SKM-1 (cell line): Measurements from ENCODE around the gene FAM171A2.
"Not testable (repeated sequence)": the region's sequence is repeated elsewhere in the genome, so short reads cannot be mapped to it uniquely, and the experiment has no call there.

Experiments
- DNase-seq: peaks from one replicate; lab custom pipeline; 2025; ENCODE audit not compliant: unreplicated experiment; lab: John Stamatoyannopoulos, UW

FAM171A2 gene

DNA sequence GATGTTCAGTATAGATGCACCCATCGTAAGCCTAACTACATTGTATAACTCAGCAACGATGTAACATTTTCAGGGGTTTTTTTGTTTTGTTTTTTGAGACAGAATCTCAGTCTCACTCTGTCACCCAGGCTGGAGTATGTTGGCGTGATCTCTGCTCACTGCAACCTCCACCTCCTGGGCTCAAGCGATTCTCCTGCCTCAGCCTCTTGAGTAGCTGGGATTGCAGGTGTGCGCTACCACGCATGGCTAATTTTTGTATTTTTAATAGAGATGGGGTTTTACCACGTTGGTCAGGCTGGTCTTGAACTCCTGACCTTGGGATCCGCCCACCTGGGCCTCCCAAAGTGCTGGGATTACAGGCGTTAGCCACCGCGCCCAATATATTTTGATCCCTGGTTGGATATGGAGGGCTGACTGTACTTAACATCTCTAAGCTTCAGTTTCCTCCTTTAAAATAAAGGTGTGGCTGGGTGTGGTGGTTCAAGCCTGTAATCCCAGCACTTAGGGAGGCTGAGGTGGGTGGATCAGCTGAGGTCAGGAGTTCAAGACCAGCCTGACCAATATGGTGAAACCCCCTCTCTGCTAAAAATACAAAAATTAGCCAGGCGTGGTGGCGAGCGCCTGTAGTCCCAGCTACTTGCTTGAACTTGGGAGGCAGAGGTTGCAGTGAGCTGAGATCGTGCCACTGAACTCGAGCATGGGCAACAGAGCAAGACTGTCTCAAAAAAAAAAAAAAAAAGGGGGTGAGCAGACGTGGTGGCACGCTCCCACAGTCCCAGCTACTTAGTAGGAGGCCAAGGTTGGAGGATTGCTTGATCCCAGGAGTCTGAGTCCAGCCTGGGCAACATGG lies 16.2 kb downstream of the FAM171A2 start:
- DNase-seq, result not testable (repeated sequence)

DNA sequence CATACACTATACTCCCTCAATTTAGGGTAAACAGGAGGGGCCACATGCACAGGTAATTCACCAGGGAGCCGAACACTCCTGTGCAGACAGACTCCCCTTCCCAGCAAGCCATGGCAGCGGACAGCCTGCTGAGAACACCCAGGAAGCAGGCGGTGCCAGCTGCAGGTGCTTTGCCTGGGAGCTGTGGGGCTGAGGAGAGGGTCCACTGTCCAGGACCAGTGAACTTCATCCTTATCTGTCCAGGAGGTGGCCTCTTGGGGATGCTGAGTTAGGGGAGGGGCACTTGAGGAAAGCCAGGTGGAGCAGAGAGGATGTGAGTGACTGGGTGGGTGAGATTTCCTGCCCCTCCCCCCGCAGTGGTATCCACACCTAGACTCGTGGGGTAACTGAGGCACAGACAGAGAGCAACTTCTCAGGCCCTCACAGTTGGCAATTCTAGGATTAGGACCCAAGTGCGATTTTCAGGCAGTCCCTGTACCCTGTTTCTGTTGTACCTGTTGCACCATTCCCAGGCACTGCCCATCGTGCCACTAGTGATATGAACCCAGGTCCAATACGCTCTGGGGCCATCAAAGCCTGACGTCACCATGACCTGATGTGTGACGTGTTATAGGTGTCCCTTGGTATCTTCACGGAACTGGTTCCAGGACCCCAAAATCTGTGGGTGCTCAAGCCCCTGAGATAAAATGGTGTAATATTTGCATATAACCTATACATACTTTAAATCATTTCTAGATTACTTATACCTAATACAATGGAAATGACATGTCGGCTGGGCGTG lies 17.4 kb downstream of the FAM171A2 start:
- DNase-seq, result no peak

DNA sequence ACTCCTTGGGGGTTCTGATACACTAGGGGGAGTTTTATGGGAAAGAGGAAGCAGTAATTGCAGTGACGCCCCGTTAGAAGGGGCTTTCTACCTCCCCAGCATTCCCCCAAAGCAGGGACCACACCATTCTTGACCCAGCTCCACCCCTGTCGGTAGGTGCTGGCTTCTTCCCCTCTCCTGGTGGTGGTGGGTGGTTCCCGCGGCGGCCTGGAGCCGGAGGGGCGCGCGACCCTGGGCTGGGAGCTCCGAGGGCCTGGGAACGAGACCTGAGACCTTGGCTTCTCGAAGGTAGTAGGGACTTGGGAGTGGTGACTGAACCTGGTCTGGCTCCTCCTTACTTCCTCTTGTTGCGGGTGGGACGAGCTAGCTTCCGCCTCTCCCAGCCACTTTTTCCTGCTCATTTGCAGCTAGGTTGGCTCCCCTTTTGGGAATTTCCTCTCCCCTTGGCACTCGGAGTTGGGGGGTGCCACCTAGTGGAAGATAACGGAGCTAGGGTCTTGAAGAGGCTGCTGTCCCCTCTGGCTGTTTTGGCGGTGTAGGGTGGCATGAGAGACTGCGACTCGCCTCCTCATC lies 18.1 kb downstream of the FAM171A2 start:
- peak; percentile 39 for DNase-seq

DNA sequence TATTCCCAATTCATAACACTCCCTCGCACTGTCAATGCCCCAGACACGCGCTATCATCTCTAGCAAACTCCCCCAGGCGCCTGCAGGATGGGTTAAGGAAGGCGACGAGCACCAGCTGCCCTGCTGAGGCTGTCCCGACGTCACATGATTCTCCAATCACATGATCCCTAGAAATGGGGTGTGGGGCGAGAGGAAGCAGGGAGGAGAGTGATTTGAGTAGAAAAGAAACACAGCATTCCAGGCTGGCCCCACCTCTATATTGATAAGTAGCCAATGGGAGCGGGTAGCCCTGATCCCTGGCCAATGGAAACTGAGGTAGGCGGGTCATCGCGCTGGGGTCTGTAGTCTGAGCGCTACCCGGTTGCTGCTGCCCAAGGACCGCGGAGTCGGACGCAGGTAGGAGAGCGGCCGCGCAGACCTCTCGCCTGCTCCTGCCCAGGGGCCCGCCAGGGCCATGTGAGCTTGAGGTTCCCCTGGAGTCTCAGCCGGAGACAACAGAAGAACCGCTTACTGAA lies 18.7 kb downstream of the FAM171A2 start, which contains the start of gene GRN:
Gene GRN (plus strand): TSS at position 364 of the 515 bp plus-strand sequence. CDS start 3,863 bp downstream, outside the sequence.
- peak; percentile 97 for DNase-seq

DNA sequence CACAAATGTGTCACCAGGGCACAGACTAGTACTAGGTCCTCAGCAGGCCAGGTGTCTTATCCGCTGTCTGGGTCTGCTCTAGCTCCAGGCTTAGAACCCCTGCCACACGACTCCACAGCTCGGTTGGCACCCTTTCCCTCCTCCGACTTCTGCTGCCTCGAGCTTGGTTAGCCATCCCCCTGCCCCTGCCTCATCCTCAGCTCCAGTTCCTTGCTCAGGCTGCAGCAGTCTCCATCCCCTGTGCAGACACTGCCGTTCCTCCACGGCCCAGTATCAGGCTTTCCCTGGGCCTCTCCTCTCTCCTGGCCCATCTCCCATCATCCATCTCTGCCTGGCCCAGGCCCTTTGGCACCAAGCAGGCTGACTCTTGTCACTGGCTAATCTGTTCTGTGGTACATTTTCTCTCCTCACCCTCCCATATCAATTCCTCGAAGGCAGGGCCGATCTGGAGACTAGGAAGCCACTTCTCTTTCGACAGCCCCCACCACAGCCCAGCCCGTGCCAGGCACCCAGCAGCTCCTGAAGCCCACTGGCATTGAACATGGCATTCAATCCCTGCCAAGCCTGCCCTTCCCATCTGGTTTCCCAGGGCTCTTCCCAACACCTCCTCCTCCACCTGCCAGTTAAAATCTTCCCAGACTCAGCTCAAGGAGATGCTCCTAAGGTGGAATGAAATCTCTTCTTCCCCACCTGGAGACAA lies 20.0 kb downstream of the FAM171A2 start:
- DNase-seq, result no peak

DNA sequence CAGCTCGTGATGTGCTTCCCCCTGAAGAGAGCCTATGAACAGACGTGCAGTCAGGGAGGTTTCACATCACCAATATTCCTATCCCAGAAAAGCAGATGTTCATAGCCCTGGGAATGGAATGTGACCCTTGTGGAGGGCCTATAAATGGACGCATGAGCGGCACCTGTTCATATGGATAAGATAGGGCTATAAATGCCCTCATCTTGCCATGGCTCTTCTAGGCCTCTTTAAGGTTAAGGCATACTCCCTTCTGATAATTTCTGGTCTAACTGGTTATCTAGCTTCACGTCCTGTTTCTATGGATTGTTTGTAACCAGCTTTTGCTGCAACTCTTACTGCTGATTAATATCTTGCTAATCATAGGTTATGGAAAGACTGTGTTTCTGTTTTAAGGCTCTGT lies 23.1 kb downstream of the FAM171A2 start:
- not testable (repeated sequence) for DNase-seq

DNA sequence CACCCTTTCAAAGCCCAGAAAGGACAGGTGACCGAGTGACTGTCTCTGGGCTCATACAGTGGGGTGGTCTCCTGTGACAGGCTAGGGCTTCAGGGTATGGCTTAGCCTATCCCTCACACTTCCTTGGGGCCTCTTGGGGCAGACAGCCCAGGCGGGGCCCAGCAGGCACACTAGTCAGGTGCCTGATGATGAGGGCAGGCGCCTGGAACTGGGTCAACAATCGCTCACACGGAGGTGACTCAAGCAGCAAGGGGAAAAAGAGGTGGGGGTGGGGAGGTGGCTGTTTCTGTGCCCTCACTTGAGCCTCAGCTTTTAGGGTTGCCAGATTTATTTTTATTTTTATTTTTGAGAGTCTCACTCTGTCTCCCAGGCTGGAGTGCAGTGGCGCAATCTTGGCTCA lies 25.0 kb downstream of the FAM171A2 start:
- DNase-seq, result no peak

DNA sequence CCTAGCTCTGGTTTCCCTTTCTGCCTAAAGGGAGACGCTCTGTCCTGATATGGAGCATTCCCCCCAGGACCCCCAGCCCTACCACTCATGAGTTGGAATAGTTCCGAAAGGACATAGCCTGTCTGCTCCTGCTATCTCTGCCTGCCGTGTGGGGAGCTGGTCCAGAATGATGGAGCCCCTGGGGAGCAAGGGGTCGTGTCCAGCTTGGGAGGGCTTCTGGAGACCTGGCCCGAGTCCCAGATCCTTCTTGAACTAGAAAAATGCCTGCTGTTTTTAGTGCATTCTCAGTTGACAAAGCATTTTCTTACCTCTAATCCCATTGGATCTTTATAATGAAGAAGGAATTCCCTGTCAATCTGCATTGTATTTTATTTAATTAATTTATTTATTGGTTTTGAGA lies 27.7 kb downstream of the FAM171A2 start:
- DNase-seq, result no peak

DNA sequence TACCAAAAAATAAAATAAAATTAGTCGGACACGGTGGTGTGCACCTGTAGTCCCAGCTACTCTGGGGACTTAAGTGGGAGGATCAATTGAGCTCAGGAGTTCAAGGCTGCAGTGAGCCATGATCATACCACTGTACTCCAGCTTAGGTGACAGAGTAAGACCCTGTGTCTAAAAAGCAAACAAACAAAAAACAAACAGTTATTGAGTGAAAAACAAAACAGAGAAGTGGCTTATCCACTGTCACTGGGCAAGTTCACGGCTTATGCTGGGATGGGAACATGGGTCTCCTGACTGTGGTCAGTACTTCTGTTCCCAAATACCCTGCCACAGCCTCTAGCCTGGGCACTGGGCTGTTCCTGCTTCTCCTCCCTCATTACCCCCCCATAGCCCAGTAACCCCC lies 28.1 kb downstream of the FAM171A2 start:
- no peak for DNase-seq

DNA sequence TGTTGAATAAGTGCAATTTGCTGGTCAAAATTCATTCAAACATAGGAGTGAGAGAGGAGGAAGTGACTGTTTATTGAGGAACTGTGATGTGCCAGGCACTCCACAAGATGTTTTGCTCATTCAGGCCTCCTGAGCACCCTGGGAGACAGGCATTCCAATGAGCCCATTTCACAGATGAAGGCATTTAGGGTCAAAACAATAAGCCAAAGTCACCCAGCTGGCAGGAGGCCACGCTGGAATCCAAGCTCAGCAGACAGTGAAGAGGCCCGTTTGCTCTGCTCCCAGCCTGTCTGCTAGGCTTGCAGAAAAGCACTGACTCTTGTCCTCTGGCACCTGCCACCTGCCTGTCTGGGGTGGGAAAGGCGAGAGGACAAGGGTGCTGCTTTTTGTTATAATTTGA lies 28.9 kb downstream of the FAM171A2 start:
- DNase-seq, result no peak

DNA sequence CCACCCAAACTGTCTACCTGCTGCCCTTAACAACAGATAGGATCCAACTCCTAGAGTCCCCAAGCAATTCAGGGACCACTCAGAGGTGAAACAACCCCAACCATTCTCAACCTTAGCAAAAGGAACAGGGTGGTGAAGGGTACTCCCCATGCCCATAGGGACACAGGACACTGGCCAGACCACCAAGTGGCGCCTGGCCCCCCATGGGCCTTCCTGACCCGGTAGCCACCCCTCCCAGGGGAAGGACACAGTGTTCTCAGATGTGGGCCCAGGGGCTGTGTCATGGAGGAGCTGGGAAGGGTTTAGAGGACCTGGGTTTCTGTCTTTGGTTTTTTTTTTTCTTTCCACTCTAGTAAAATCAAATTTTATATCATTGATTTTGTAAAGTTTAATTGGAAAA lies 29.3 kb downstream of the FAM171A2 start:
- no peak for DNase-seq

DNA sequence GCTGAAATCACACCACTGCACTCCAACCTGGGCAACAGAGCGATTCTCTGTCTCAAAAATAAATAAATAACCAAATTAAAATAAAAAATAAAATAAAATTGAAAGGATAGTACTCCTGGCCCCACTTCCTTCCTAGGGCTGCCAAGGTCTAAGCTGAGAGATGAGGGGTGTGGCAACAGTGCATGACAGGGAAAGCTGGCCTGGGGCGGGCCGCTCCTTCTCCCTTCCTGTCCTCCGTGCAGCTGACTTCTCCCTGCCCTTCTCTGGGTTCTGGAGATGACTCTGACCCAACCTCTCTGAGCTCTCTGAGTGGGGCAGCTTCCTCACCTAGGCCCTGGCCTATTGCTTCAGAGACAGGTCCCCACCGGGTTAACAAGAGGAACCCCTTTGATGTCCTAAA lies 30.3 kb downstream of the FAM171A2 start:
- peak; percentile 68 for DNase-seq

DNA sequence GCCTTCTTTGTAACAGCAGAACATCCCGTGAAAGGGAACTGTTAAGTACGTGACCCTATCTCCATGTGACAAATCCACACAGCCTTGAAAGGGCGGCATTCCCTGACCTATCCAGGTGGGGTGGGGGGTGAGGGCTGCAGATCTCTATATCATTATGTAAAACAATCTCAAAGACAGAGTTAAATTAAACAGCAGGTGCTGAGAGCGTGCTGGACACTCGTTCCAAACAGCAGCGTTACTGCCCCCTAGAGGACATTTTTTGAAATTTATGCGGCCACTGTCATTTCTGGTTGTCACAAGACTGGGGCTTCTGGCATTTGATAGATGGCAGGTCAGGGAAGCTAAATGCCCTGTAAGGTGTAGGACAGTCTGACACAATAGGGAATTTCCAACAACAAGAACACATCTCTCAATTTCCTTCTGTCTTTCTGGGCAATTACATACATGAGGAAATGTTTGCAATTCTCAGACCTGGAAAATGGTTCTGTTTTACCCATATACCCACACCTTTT lies 32.3 kb downstream of the FAM171A2 start:
- peak; percentile 61 for DNase-seq

DNA sequence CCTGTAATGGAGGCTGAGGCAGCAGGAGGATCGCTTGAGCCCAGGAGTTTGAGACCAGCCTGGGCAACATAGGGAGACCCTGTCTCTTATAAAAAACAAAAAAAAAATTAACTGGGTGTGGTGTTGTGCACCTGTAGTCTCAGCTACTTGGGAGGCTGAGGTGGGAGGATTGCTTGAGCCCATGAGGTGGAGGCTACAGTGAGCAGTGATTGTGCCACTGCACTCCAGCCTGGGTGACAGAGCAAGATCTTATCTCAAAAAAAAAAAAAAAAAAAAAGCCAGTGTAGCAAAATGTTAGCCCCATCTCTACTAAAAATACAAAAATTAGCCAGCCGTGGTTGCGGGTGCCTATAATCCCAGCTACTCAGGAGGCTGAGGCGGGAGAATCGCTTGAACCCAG lies 33.4 kb downstream of the FAM171A2 start:
- not testable (repeated sequence) for DNase-seq

DNA sequence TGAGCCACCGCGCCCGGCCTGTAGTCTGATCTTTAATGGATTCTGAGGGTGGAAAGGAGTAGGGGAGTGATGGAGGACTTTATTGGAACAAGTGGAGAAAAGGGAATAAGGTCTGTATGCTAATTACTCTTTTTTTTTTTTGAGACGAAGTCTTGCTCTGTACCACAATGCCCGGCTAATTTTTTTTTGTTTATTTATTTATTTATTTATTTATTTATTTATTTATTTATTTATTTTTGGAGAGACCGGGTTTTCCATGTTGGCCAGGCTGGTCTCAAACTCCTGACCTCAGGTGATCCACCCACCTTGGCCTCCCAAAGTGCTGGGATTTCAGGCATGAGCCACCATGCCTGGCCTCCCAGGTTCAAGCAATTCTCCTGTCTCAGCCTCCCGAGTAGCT lies 34.1 kb downstream of the FAM171A2 start:
- DNase-seq, result not testable (repeated sequence)

DNA sequence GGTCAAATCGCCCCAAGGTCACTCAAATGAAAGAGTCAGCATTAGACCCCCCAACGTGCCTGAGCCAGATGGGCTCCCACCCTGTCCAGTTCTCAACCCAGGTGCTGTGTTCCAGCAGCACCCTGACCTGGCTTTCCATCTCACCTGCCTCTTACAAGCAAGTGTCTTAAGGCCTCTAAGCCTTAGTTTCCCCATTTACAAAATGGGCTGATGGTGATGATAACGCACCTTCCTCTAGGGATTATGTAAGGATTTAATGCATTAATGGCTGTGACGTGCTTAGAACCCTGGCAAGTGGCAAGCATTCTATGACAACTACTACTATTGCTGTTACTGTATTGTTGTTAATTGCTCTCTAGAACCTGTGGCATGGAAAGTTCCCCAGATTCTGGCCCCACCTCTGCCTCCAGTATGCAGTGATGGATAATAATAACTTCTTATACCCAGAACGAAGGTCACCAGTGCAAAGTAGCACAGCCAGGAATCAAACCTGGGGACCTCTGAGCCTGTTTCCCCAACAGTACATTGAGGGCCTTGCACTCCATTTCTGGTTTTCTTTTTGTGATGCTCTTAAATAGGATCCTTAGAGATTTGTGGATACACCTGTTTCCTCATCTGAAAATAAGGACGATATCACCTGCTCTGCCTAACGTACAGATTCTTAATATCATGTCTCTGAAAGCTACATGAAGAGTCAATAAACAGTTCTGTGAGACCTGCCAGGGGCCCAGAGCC lies 35.8 kb downstream of the FAM171A2 start:
- no peak for DNase-seq

DNA sequence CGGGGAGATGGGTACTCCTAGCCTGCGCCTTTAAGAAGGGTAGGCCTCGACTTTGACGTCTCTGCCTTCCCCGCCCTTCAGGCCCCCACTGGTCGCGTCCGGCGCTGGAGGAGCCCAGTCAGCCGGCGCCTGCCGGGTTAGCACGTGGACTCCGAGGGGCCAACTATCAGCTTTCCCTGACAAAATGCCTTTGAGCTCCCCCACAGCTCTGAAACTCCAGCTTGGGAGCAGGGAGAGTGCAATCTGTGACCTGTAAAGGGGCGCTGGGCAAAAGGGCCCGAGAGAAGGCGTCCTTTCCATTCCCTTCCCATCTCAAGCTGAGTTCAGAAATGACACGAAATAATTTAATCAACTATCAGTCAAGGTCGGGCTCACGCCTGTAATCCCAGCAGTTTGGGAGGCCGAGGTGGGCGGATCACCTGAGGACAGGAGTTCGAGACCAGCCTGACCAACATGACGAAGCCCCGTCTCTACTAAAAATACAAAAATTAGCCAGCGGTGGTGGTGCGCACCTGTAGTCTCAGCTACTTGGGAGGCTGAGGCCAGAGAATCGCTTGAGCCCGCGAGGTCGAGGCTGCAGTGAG lies 36.7 kb downstream of the FAM171A2 start:
- DNase-seq, result peak; percentile 94

DNA sequence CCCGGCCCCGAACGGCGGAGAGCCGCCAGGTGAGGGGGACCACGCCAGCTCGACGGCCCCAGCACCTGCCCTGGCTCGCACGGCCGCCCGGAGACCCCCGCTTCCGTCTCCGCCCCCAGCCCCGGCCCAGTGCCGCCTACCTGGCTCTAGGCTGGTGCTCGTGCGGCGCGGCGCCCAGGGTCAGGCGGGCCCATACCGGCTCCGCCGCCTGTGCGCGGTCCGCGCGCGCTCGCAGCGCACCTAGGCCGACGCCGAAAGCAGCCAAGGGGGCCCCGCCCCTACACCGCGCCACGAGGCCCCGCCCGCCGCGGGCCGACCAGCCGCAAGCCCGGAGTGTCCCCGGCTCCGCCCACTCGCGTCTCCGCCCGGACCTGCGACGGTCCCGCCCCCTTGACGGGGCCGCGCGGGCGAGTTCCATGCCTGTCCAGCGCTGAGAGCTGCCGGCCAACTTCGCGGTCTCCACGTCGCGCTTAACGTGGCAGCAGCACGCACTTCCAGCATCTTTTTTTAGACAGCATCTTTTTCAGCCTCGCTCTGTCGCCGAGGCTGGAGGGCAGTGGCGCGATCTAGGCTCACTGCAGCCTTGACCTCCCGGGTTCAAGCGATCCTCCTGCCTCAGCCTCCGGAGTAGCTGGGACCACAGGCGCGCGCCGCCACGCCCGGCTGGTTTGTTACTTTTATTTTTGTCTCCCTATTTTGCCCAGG lies 38.9 kb downstream of the FAM171A2 start, which contains the start of gene SLC25A39:
Gene SLC25A39 (minus strand): TSS at position 253 of the 705 bp plus-strand sequence. CDS start 1,261 bp downstream, outside the sequence.
- DNase-seq, result peak; percentile 82

DNA sequence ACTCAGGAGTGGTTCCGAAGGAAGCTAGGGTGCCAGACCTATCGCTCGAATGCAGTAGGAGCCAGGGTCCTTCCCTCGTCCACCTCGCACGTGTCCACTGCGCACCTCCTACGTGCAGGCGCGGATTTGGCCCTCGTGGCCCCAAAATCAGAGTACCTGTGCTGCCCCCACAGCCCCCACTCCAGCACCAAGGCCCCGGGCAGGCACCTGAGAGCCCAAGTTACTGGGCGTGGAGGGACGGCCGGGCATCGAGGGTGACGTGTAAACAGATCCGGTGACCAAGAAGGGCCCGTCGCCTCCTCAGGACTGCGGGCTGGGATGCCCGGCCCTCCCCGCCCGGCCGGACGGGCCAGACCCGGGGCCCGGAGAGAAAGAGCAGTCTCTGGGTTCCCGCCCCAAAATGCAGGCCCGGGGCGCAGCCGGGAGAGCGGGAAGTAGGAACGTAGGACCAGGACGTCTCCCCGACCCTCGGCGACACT lies 39.5 kb downstream of the FAM171A2 start:
- DNase-seq, result no peak
